Mesothelial cell of epicardium (in vitro differentiated cells): ENCODE data around the gene SPEM3. TPM values are rescaled to one million over a fixed set of nuclear protein-coding genes. Genes with fewer than 3 reads are reported as not detected.

Source experiments
- DNase-seq, 2 experiments: peaks; one replicate each; pipeline ENCODE4 v3.0.0; 2021; ENCODE audit warnings: low spot score in 2 of 2; ENCODE audit not compliant: unreplicated experiment in 2 of 2
- H3K27ac Mint-ChIP-seq: 2 replicates; pipeline ENCODE4 v1.8.0; 2021; ENCODE audit warnings: mixed read lengths
- H3K27me3 Mint-ChIP-seq: 2 replicates; pipeline ENCODE4 v1.8.0; 2021; ENCODE audit warnings: low read depth, mixed read lengths
- H3K36me3 Mint-ChIP-seq: 2 replicates; pipeline ENCODE4 v1.8.0; 2021; ENCODE audit warnings: mixed read lengths
- H3K4me1 Mint-ChIP-seq: 2 replicates; pipeline ENCODE4 v1.8.0; 2021; ENCODE audit warnings: mixed read lengths
- H3K4me3 Mint-ChIP-seq: 2 replicates; pipeline ENCODE4 v1.8.0; 2021; ENCODE audit warnings: mild to moderate bottlenecking, moderate library complexity, mixed read lengths
- H3K9me3 Mint-ChIP-seq: 2 replicates; pipeline ENCODE4 v1.8.0; 2021; ENCODE audit warnings: mixed read lengths
- CTCF ChIP-seq: fragments of 200-600 bp; sonication (generic); IDR thresholded peaks from one replicate; pipeline ENCODE4 v1.5.0; 2021; ENCODE audit warnings: antibody characterized with exemption; ENCODE audit not compliant: unreplicated experiment
- total RNA-seq: library from RNA; stranded (reverse); gene quantifications from 3 replicates; pipeline ENCODE4 v1.2.1, GENCODE V29; 2021

The SPEM3 gene
- total RNA-seq, 1 donor from 2014 or later: not detected

- H3K36me3 Mint-ChIP-seq: peaks cover 19% of the 10 kb centered on the region
- no peaks in the 10 kb centered on the region for H3K27me3 Mint-ChIP-seq
- peaks cover 23% of the 10 kb centered on the region for H3K4me1 Mint-ChIP-seq
- peak overlapping the region; percentile 84 for H3K27ac Mint-ChIP-seq
- no peak for TF ChIP-seq CTCF
- no peak for DNase-seq
- peak overlapping the region; percentile 80 for H3K4me3 Mint-ChIP-seq
- H3K9me3 Mint-ChIP-seq: no peaks in the 10 kb centered on the region
Measured at GRCh38 chr17:7405350-7406234, 23.1 kb upstream of the SPEM3 start.

- Mint-ChIP-seq H3K27me3 (no peaks in the 10 kb centered on the region), H3K36me3 (peaks cover 22% of the 10 kb centered on the region), H3K4me3 (peak overlapping the region; percentile 73), H3K9me3 (no peaks in the 10 kb centered on the region), H3K4me1 (peaks cover 23% of the 10 kb centered on the region), H3K27ac (peak overlapping the region; percentile 82)
- TF ChIP-seq CTCF: no peak
- DNase-seq: no peak
Measured at GRCh38 chr17:7406235-7406825, 22.3 kb upstream of the SPEM3 start.

- Mint-ChIP-seq H3K4me3 (peak overlapping the region; percentile 30), H3K36me3 (peaks cover 18% of the 10 kb centered on the region), H3K27ac (no peak overlapping the region), H3K4me1 (peaks cover 23% of the 10 kb centered on the region), H3K9me3 (no peaks in the 10 kb centered on the region), H3K27me3 (no peaks in the 10 kb centered on the region)
- no peak for DNase-seq
- no peak for TF ChIP-seq CTCF
Measured at GRCh38 chr17:7407082-7407481, 21.6 kb upstream of the SPEM3 start.

- DNase-seq: no peak
- Mint-ChIP-seq H3K27ac (no peak within 1 kb of the TSS), H3K9me3 (no peaks in the 10 kb centered on the region), H3K4me1 (peaks cover 26% of the 10 kb centered on the region), H3K27me3 (no peaks in the 10 kb centered on the region), H3K36me3 (peaks cover 18% of the 10 kb centered on the region), H3K4me3 (peak within 1 kb of the TSS; percentile 38)
- no peak for TF ChIP-seq CTCF
Measured at GRCh38 chr17:7407485-7408251, 21.0 kb upstream of the SPEM3 start, which contains the start of gene NLGN2. TSS of gene NLGN2 (plus strand) at chr17:7407845. CDS start at chr17:7408256, 411 bp downstream.

- peaks cover 22% of the 10 kb centered on the region for H3K36me3 Mint-ChIP-seq
- H3K9me3 Mint-ChIP-seq: no peaks in the 10 kb centered on the region
- TF ChIP-seq CTCF: no peak
- peaks cover 26% of the 10 kb centered on the region for H3K4me1 Mint-ChIP-seq
- H3K4me3 Mint-ChIP-seq: no peak overlapping the region
- no peak for DNase-seq
- H3K27ac Mint-ChIP-seq: no peak overlapping the region
- no peaks in the 10 kb centered on the region for H3K27me3 Mint-ChIP-seq
Measured at GRCh38 chr17:7408252-7408727, 20.4 kb upstream of the SPEM3 start.
